Lower leg skin (tissue), 4 donors: Measurements from ENCODE around the gene RHBG. TPM values are rescaled to one million over a fixed set of nuclear protein-coding genes. Genes with fewer than 3 reads are reported as not detected.

ENCODE experiments used
- DNase-seq, 2 donors: peaks; one replicate each; pipeline ENCODE4 v3.0.0-alpha.2; 2019; ENCODE audit warnings: low spot score in 2 of 2
- H3K4me3 ChIP-seq: fragments of 200-600 bp; sonication (generic); 2 replicates; pipeline ENCODE4 v1.5.1; 2017; ENCODE audit warnings: mild to moderate bottlenecking, low read depth; ENCODE audit not compliant: poor library complexity, severe bottlenecking
- POLR2A ChIP-seq, 2 donors: fragments of 450-650 bp; IDR thresholded peaks; one replicate each; pipeline ENCODE4 v1.6.1; 2016 to 2017; ENCODE audit warnings: antibody characterized with exemption in 2 of 2, mild to moderate bottlenecking in 1 of 2, moderate library complexity in 1 of 2
- WGBS, 2 donors: methylation state at CpG; one replicate each; pipeline ENCODE4 v1.1.5; 2018; 5-methylcytosine and 5-hydroxymethylcytosine counted together
- intact Hi-C: fragments of 100-400 bp; cut with DNase I; formaldehyde crosslinking; loops from one replicate; pipeline ENCODE4 v1.15.0; 2023; ENCODE audit warnings: low total_unique reads
- total RNA-seq, 4 donors: library from RNA; depleted of rRNA; stranded (reverse); fragments of >200 nt; gene quantifications; one replicate each; pipeline ENCODE4 v1.1.0, GENCODE V29; 2016
- TF ChIP-seq, protein P1 (sequence below), 3 donors: fragments of 450-650 bp; IDR thresholded peaks; one replicate each; pipeline ENCODE4 v1.5.1; 2016; ENCODE audit warnings: antibody characterized with exemption in 3 of 3, mild to moderate bottlenecking in 3 of 3, moderate library complexity in 2 of 3

Gene RHBG
- total RNA-seq, 4 donors from 2014 or later, result 3.5 to 14.2 (median 9.3) TPM

- no peak overlapping the region for H3K4me3 ChIP-seq
- DNase-seq, result no peak
- WGBS, 2 donors, result 82 to 87% methylated on average over 4 of the region's 4 CpGs
- no peak for TF ChIP-seq POLR2A (IDR thresholded peaks at IDR 0.05)
- TF ChIP-seq, protein P1, sequence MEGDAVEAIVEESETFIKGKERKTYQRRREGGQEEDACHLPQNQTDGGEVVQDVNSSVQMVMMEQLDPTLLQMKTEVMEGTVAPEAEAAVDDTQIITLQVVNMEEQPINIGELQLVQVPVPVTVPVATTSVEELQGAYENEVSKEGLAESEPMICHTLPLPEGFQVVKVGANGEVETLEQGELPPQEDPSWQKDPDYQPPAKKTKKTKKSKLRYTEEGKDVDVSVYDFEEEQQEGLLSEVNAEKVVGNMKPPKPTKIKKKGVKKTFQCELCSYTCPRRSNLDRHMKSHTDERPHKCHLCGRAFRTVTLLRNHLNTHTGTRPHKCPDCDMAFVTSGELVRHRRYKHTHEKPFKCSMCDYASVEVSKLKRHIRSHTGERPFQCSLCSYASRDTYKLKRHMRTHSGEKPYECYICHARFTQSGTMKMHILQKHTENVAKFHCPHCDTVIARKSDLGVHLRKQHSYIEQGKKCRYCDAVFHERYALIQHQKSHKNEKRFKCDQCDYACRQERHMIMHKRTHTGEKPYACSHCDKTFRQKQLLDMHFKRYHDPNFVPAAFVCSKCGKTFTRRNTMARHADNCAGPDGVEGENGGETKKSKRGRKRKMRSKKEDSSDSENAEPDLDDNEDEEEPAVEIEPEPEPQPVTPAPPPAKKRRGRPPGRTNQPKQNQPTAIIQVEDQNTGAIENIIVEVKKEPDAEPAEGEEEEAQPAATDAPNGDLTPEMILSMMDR (IDR thresholded peaks at IDR 0.05), result no peak
- intact Hi-C loops, result no loop called here
Observed at GRCh38 chr1:156410238-156410637, 41.2 kb downstream of the RHBG start.

- TF ChIP-seq POLR2A (IDR thresholded peaks at IDR 0.05), result no peak
- TF ChIP-seq, protein P1 (IDR thresholded peaks at IDR 0.05), result no peak
- DNase-seq, result no peak
- intact Hi-C loops, result no loop called here
- no peak overlapping the region for H3K4me3 ChIP-seq
- WGBS, 2 donors, result 83 to 90% methylated on average over 8 of the region's 8 CpGs
Observed at GRCh38 chr1:156410740-156411139, 41.7 kb downstream of the RHBG start.

DNA sequence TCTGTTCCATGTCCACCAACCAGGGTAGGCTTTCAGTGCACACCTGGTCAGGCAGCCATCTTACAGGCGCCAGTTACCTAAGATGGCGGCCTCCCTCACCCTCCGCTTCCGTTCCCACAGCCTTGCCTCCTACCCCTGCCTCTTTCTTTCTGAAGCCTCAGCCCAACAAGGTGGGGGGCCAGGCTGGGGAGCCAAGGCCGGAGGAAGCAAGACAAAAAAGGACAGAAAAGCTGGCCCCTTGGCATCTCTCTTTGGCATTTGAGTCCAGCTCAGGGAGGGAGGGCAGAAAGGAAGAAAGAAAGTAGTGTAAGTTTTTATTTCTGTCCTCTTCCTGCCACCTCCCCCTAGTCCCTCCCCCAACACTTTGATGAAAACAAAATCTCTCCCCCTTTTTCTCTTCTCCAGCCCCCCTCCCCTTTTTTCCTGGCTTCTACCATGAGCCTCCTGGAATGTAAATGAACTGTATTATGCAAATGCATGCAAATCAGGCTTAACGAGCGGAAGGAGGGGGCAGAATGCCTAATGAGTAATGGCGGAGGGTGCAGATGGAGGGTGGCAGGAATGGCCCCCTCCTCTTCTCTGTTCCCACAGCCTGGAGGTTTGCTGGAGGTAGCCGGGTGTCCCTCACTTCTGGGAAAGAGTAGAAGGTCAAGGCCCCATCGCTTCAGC, 43.8 kb downstream of the RHBG start:
- H3K4me3 ChIP-seq, result no peak overlapping the region
- WGBS, 2 donors, result 76% methylated on average over 10 of the region's 10 CpGs
- intact Hi-C loops, result no loop called here
- no peak for DNase-seq
- TF ChIP-seq, protein P1 (IDR thresholded peaks at IDR 0.05), result no peak
- no peak for TF ChIP-seq POLR2A (IDR thresholded peaks at IDR 0.05)

- no peak for TF ChIP-seq POLR2A (IDR thresholded peaks at IDR 0.05)
- TF ChIP-seq, protein P1 (IDR thresholded peaks at IDR 0.05), result no peak
- DNase-seq, result no peak
- intact Hi-C loops, result no loop called here
- H3K4me3 ChIP-seq, result no peak overlapping the region
- WGBS, 2 donors, result 59 to 64% methylated on average over 10 of the region's 10 CpGs
Observed at GRCh38 chr1:156413391-156414246, 44.6 kb downstream of the RHBG start.

DNA sequence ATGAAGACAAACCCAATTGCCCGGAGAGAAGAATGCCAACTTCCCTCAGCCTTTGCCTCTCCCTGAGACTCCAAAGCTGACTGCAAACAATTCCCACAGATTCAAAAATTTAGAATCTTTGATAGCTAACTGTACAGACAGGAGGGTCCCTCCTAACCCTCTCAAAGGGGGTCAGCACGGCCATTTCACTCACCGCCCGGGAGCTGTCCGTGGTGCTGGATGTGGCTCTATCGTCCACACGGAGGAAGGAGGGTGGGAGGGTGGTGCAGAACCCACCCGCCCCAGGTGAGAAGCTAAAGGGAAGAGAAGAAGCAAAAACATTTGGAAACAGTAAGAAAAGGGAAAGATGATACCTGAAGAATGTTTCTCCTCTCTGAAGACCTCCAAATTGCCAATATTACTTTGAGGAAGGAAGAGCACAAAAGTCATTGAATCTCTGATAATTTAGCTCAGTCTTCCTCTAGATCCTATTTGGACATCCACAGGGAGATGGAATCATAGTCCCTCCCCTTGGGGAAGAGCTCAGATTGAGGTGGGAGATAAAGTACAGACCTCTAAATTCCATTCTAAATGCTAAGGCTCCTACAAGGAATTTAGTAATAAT, 45.6 kb downstream of the RHBG start:
- TF ChIP-seq, protein P1 (IDR thresholded peaks at IDR 0.05), result no peak
- TF ChIP-seq POLR2A (IDR thresholded peaks at IDR 0.05), result no peak
- intact Hi-C loops, result loop anchor here (5.0 kb wide), 1 partner anchor 707 kb away; no protein-coding TSS in a partner anchor
- no peak for DNase-seq
- 20 to 22% methylated on average over 8 of the region's 8 CpGs for WGBS, 2 donors
- no peak overlapping the region for H3K4me3 ChIP-seq
